HG03064 (cell line): ENCODE data around the gene ADGRE1.

Experiments
- ATAC-seq: cut with Tn5 transposase; IDR thresholded peaks from one replicate; pipeline ENCODE4 v1.9.1; 2021; ENCODE audit warnings: low read depth; ENCODE audit not compliant: unreplicated experiment

Gene ADGRE1

GRCh38 chr19:6947745-6948144, 60.4 kb downstream of the ADGRE1 start:
- ATAC-seq: no peak

DNA sequence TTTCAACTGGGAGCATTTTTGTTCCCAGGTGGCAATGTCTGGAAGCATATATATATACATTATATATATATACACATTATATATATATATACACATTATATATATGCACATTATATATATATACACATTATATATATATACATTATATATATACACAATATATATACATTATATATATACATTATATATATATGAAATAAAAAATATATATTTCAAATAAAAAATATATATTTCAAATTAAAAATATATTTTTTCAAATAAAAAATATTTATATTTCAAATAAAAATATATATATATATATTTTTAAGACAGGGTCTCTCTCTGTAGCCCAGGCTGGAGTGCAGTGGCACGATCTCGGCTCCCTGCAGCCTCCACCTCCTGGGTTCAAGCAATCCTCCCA, 61.5 kb downstream of the ADGRE1 start:
- no peak for ATAC-seq

- no peak for ATAC-seq
Measured at GRCh38 chr19:6952956-6953355, 65.6 kb downstream of the ADGRE1 start.

GRCh38 chr19:6955082-6955481, 67.7 kb downstream of the ADGRE1 start:
- no peak for ATAC-seq

GRCh38 chr19:6956573-6956972, 69.2 kb downstream of the ADGRE1 start:
- ATAC-seq: no peak

DNA sequence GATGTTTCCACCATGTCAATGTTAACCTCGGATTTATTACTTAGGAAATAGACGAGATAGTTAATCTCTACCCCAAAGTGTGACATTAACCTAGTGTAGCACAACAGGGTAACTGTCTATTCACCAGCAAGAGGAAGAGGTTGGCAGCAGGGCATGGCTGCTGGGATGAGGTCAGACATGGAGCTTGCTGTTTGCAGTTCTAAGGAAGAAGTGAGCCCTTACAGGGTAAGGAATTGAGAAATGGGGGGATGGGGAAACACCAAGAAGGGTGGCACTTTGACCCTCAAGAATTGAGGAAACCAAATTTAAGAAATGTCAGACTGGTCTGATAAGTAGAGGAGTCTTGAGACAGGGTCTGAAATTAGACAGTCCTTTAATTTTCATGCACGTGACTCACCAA, 71.4 kb downstream of the ADGRE1 start:
- ATAC-seq: no peak

DNA sequence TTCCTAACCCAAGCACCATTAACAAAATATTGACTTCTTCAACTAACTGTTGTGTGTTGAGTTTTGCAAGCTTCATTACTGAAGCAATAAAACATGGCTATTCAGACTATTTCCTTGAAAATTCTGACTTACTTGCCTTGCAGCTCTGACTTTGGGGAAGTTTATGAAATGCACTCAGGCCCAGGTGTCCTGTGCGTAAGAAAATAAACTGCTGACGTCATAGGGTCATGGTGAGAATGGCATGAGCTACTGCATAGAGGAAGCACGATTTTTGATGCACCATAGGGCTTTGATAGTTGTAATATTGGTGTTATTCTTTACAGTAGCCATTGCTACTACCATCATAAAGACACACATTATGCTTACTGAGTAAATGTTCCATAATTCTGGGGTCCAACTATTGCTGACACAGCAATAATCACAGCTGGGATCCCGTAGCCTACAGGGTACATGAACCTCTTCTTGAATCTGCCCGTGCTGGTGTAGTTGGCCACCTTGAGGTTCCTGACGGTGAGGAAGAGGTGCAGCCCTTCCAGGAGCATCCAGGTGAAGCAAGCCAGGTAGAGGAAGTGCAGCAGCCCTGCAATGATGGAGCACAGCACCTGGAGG, 76.0 kb downstream of the ADGRE1 start:
- no peak for ATAC-seq

GRCh38 chr19:6963937-6964336, 76.6 kb downstream of the ADGRE1 start:
- ATAC-seq: no peak

DNA sequence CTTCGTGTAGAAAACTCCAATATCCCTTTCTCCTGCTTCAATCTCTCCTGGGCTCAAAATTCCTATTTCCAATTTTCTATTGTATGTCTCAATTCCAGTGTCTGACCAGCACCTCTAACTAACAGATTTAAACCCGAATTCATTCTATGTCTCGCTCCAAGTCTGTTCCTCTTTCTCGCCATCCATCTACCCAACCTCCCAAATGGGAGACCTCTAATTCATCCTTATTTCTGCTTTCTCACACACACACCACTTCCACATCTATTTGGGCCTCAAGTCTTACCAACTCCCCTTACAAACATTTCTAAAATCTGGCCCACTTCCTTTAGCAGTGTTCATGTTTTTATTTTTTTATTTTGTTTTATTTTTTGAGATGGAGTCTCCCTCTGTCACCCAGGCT, 80.6 kb downstream of the ADGRE1 start:
- no peak for ATAC-seq

GRCh38 chr19:6969490-6969889, 82.1 kb downstream of the ADGRE1 start:
- ATAC-seq: no peak

DNA sequence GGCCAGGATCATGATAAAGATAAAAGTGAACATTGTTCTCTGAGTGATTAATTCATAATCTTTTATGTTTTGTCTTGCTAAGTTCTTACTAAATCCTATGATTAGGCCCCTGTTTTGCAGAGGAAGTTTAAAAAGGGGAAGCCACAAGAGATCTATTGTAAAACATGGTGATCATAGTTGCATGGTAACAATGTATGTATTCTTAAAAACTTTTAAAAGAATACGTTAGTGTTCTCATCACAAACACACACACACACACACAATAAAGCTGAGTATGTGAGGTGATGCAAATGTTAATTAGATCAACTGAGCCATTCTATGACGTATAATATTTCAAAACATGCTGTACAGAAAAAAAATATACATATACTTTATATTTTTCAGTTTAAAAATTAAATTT, 82.6 kb downstream of the ADGRE1 start:
- ATAC-seq: no peak

DNA sequence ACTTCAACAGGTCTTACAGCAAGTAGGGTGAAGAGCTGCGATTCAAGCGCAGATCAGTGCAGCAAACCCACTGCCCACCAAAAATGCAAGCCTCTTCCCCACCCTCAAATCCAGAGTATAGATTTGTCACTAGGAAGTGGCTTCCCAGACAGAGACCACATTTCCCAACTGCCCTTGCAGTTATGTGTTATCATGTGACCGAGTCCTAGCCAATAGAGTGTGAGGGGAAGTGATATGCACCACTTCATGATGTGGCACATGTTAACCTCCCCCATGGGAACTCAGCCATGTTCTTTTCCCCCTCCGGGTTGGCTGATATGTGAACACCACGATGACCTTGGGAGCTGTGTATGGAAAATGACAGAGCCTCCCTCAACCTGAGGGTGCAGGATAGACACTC, 83.1 kb downstream of the ADGRE1 start:
- ATAC-seq: no peak

- no peak for ATAC-seq
Measured at GRCh38 chr19:6971366-6971765, 84.0 kb downstream of the ADGRE1 start.

- ATAC-seq: no peak
Measured at GRCh38 chr19:6976197-6976596, 88.8 kb downstream of the ADGRE1 start.

- ATAC-seq: no peak
Measured at GRCh38 chr19:6979399-6979798, 92.0 kb downstream of the ADGRE1 start.

GRCh38 chr19:6983448-6983847, 96.1 kb downstream of the ADGRE1 start:
- no peak for ATAC-seq

GRCh38 chr19:6987850-6988249, 100.5 kb downstream of the ADGRE1 start:
- no peak for ATAC-seq

DNA sequence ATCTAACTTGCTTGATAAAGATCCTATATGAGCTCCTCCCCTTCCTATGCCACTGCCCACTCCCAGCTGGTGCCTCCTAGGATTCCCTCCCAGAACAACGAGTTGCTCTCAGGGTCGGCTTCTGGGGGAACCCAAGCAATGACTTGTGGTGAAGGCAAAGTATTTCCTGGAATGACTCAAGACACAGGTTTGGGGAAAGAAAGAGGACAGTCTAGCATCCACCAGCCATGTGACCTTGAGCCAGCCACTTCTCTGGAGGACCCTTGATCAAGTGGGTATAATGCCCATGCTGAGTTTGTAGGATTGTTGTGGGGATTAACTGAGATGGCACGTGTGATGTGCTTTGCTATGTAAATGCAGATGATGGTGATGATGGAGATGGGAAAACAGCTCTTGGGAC, 100.9 kb downstream of the ADGRE1 start:
- no peak for ATAC-seq
